ENCODE measurements around the gene STIP1. TPM values are rescaled to one million over a fixed set of nuclear protein-coding genes. Genes with fewer than 3 reads are reported as not detected.

STIP1 gene
- total and polyA plus RNA-seq, 10 of the 15 experiments (the other 5 are each of a cell fraction or from before 2014, with no cell fraction given) = 25.2 to 291 (median 191) TPM

DNA sequence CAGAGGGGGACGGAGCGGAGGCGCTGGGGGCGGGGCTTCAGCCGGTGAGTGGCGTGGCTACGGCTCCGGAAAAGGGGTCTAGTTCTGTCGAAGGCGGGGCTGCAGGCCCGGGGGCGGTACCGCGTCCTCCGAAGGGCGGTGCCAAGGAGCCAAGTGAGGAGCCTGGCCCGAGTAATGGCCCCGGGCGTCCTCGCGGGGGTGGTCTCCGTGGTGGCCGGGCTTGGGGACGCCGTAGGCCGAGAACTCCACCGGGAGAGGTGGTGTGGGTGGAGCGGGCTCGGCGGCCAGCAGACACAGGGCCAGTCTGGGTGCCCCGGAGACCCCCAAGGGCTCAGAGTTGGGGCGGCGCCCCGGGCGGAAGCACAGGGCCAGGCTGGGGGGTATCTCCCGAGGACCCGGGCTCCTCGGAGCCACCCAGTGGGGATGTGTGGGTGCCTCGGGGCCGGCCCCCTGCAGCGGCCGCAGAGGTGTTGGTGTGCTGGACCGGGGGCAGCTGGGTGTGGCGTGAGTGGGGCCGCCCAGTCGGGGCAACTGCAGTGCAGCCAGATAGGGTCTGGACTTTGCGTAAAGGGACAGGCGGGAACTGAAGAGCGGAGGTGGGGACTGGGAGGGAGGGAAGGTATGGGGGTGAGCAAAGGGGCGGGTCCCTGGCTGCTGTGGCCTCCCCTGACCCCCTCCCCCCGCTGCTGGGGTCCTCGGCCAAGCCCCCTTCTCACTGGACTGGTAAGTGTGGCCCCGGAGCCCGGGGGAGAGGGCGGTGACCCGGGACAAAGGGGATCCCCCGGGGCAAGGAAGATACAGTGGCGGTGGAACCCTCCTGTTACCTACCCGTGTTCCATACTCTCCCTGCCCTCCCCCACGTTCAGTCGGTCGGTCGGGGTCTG is 55.8 kb downstream of the STIP1 start:
- ChIA-PET CTCF (interaction anchor here (0.6 to 6.2 kb wide), 17 partner anchors 9 to 90 kb away, joined by 3 to 66 read pairs (median 4); partner anchors contain the start of genes BAD, FERMT3, NUDT22 and PLCB3), RAD21 (ENCODE audit: unreplicated experiment) (interaction anchor here (0.7 to 8.6 kb wide), 11 partner anchors 9 to 77 kb away, joined by 3 to 104 read pairs (median 5); partner anchors contain the start of genes CATSPERZ, FERMT3, NUDT22 and PLCB3), POLR2A (interaction anchor here (0.5 to 7.4 kb wide), 24 partner anchors 8 to 1570 kb away, joined by 3 to 82 read pairs (median 4); partner anchors contain the start of genes BAD, CATSPERZ, DNAJC4 and ESRRA), SMC1A (ENCODE audit: uncharacterized antibody, unreplicated experiment) (interaction anchor here (0.9 to 5.0 kb wide), 3 partner anchors 15 to 63 kb away, joined by 3 to 40 read pairs (median 6); partner anchors contain the start of genes FERMT3, NUDT22 and TRPT1)
- Histone ChIP-seq H3K36me3 (ENCODE audit: control insufficient read depth in 2 of 2, insufficient read depth in 2 of 2, low read length in 1 of 2) (peaks cover 0 to 15% of the 10 kb centered on the region in 2 experiments; a peak in 2 of 4 replicates), H2AFZ (ENCODE audit: control insufficient read depth, low read depth, low read length) (peak overlapping the region; percentile 60; the same call in 1 of the 2 replicates), H3K4me3 (peak overlapping the region; percentile 89), H4K20me1 (ENCODE audit: control insufficient read depth, insufficient read depth) (no peaks in the 10 kb centered on the region), H3K9ac (ENCODE audit: control insufficient read depth, insufficient read depth, low read length) (peak overlapping the region; percentile 74), H3K9me3 (replicated peaks; ENCODE audit: control insufficient read depth, insufficient read depth, low read length) (no peaks in the 10 kb centered on the region), H3K27me3 (replicated peaks in 1 of 2; ENCODE audit: control insufficient read depth in 2 of 2, insufficient read depth in 2 of 2, low read length in 1 of 2) (no peaks in the 10 kb centered on the region), H3K4me1 (ENCODE audit: control insufficient read depth, insufficient read depth, low read length) (peaks cover 37% of the 10 kb centered on the region), H3K4me2 (ENCODE audit: control insufficient read depth, insufficient read depth) (peak overlapping the region; percentile 88), H3K27ac (ENCODE audit: control insufficient read depth, insufficient read depth) (peak overlapping the region; percentile 81), H3K79me2 (ENCODE audit: control insufficient read depth, insufficient read depth, low read length) (peaks cover 38% of the 10 kb centered on the region)
- FAIRE-seq = peak; percentile 90
- BruUV-seq (replicated peaks) = TSS peak; percentile 81
- no peak for DNase-seq (ENCODE audit: low read depth, low spot score)
- intact Hi-C loops (cut with micrococcal nuclease; ENCODE audit: unreplicated experiment) (loop anchor here (2.0 kb wide), 2 partner anchors 37 to 63 kb away; partner anchors contain the start of gene ESRRA), in situ Hi-C loops (cut with MboI) (loop anchor here (25.0 kb wide), 1 partner anchor 1621 kb away; the partner anchor contains the start of genes CFL1, EFEMP2 and MUS81)
- WGBS (ENCODE audit: insufficient coverage, insufficient replicate concordance, low lambda C conversion rate, missing lambda C conversion rate) = under 1% methylated on average over 56 of the region's 63 CpGs
- peak; percentile 80 for ATAC-seq
- TF ChIP-seq NR2C1 (IDR thresholded peaks at IDR 0.05) = no peak
- peak in 1 of 2 experiments; percentile 70; a peak in 1 of 3 replicates for TF ChIP-seq EGR1 (IDR thresholded peaks at IDR 0.05; ENCODE audit: borderline replicate concordance in 1 of 2, low read depth in 2 of 2, low read length in 2 of 2)
- no peak for TF ChIP-seq MYC (IDR thresholded peaks at IDR 0.05; ENCODE audit: insufficient read depth, insufficient read length, insufficient replicate concordance, low read length, severe bottlenecking)
- TF ChIP-seq IKZF1 (conservative IDR thresholded peaks at IDR 0.05) = peak; percentile 45
- TF ChIP-seq, protein P1, sequence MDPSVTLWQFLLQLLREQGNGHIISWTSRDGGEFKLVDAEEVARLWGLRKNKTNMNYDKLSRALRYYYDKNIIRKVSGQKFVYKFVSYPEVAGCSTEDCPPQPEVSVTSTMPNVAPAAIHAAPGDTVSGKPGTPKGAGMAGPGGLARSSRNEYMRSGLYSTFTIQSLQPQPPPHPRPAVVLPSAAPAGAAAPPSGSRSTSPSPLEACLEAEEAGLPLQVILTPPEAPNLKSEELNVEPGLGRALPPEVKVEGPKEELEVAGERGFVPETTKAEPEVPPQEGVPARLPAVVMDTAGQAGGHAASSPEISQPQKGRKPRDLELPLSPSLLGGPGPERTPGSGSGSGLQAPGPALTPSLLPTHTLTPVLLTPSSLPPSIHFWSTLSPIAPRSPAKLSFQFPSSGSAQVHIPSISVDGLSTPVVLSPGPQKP (IDR thresholded peaks at IDR 0.05; ENCODE audit: low read depth, low read length) = no peak
- peak in 1 of 2 experiments; percentile 12; a peak in 2 of 4 replicates for TF ChIP-seq BHLHE40 (IDR thresholded peaks at IDR 0.05; ENCODE audit: borderline replicate concordance in 1 of 2, low read depth in 2 of 2, low read length in 1 of 2)
- no peak for TF ChIP-seq CBX5 (IDR thresholded peaks at IDR 0.05; ENCODE audit: low read depth)
- TF ChIP-seq RELA (IDR thresholded peaks at IDR 0.05; ENCODE audit: borderline replicate concordance, partially characterized antibody) = no peak
- TF ChIP-seq, protein P2, sequence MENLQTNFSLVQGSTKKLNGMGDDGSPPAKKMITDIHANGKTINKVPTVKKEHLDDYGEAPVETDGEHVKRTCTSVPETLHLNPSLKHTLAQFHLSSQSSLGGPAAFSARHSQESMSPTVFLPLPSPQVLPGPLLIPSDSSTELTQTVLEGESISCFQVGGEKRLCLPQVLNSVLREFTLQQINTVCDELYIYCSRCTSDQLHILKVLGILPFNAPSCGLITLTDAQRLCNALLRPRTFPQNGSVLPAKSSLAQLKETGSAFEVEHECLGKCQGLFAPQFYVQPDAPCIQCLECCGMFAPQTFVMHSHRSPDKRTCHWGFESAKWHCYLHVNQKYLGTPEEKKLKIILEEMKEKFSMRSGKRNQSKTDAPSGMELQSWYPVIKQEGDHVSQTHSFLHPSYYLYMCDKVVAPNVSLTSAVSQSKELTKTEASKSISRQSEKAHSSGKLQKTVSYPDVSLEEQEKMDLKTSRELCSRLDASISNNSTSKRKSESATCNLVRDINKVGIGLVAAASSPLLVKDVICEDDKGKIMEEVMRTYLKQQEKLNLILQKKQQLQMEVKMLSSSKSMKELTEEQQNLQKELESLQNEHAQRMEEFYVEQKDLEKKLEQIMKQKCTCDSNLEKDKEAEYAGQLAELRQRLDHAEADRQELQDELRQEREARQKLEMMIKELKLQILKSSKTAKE (IDR thresholded peaks at IDR 0.05; ENCODE audit: low read depth, poor library complexity, severe bottlenecking) = no peak
- TF ChIP-seq, protein P3, sequence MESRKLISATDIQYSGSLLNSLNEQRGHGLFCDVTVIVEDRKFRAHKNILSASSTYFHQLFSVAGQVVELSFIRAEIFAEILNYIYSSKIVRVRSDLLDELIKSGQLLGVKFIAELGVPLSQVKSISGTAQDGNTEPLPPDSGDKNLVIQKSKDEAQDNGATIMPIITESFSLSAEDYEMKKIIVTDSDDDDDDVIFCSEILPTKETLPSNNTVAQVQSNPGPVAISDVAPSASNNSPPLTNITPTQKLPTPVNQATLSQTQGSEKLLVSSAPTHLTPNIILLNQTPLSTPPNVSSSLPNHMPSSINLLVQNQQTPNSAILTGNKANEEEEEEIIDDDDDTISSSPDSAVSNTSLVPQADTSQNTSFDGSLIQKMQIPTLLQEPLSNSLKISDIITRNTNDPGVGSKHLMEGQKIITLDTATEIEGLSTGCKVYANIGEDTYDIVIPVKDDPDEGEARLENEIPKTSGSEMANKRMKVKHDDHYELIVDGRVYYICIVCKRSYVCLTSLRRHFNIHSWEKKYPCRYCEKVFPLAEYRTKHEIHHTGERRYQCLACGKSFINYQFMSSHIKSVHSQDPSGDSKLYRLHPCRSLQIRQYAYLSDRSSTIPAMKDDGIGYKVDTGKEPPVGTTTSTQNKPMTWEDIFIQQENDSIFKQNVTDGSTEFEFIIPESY (IDR thresholded peaks at IDR 0.05) = no peak
- no peak for TF ChIP-seq JUND (IDR thresholded peaks at IDR 0.05; ENCODE audit: low read depth, low read length)
- TF ChIP-seq ZNF207 (IDR thresholded peaks at IDR 0.05; ENCODE audit: borderline replicate concordance) = 0 out of 2 replicates have a peak, but pooled peaks have one; percentile 56
- 0 out of 2 replicates have a peak, but pooled peaks have one; percentile 37 for TF ChIP-seq NBN (IDR thresholded peaks at IDR 0.05)
- TF ChIP-seq DPF2 (IDR thresholded peaks at IDR 0.05) = peak; percentile 65

Data from GM12878 (cell line).